H9 (cell line): Measurements from ENCODE around the gene CSRP1. TPM values are rescaled to one million over a fixed set of nuclear protein-coding genes. Genes with fewer than 3 reads are reported as not detected.

ENCODE experiments used
- DNase-seq: peaks from one replicate; pipeline ENCODE4 v3.0.0-alpha.2; 2017
- H2AFZ ChIP-seq: one replicate; pipeline ENCODE4 v1.6.1; 2013; ENCODE audit warnings: mild to moderate bottlenecking, low read length, control low read depth, moderate library complexity
- H2AK5ac ChIP-seq: 2 replicates; pipeline ENCODE4 v1.6.1; 2013; ENCODE audit warnings: low read length, control low read depth, mixed read lengths; ENCODE audit not compliant: insufficient read length
- H2BK120ac ChIP-seq: one replicate; pipeline ENCODE4 v1.6.1; 2013; ENCODE audit warnings: low read depth, mild to moderate bottlenecking, low read length, control low read depth, inconsistent platforms; ENCODE audit not compliant: poor library complexity, severe bottlenecking
- H2BK12ac ChIP-seq: 2 replicates; pipeline ENCODE4 v1.6.1; 2013; ENCODE audit warnings: low read length, control low read depth, mixed read lengths, low read depth; ENCODE audit not compliant: insufficient read length
- H2BK15ac ChIP-seq: 2 replicates; pipeline ENCODE4 v1.6.1; 2013; ENCODE audit warnings: low read depth, low read length, control low read depth
- H2BK20ac ChIP-seq: one replicate; pipeline ENCODE4 v1.6.1; 2013; ENCODE audit warnings: low read depth, mild to moderate bottlenecking, low read length, control low read depth, inconsistent platforms; ENCODE audit not compliant: poor library complexity, severe bottlenecking
- H2BK5ac ChIP-seq: 2 replicates; pipeline ENCODE4 v1.6.1; 2013; ENCODE audit warnings: low read length, control low read depth, mixed read lengths; ENCODE audit not compliant: insufficient read length
- H3K14ac ChIP-seq: 2 replicates; pipeline ENCODE4 v1.6.1; 2013; ENCODE audit warnings: low read length, control low read depth; ENCODE audit not compliant: insufficient read depth
- H3K18ac ChIP-seq: 2 replicates; pipeline ENCODE4 v1.6.1; 2013; ENCODE audit warnings: low read depth, mild to moderate bottlenecking, mixed read lengths, low read length, control low read depth; ENCODE audit not compliant: insufficient read length
- H3K23ac ChIP-seq: 2 replicates; pipeline ENCODE4 v1.6.1; 2013; ENCODE audit warnings: low read length, control low read depth, mixed read lengths, low read depth; ENCODE audit not compliant: insufficient read length
- H3K23me2 ChIP-seq: 2 replicates; pipeline ENCODE4 v1.6.1; 2013; ENCODE audit warnings: low read depth, mild to moderate bottlenecking, mixed read lengths, low read length, control low read depth; ENCODE audit not compliant: insufficient read length, poor library complexity, severe bottlenecking
- H3K27ac ChIP-seq: 2 replicates; pipeline ENCODE4 v1.5.1; 2013; ENCODE audit warnings: low read length, control low read depth, mixed read lengths, low read depth; ENCODE audit not compliant: insufficient read length
- H3K27me3 ChIP-seq: 2 replicates; pipeline ENCODE4 v1.6.1; 2013; ENCODE audit warnings: low read length, control low read depth, inconsistent platforms; ENCODE audit not compliant: insufficient read depth
- H3K4ac ChIP-seq: 2 replicates; pipeline ENCODE4 v1.6.1; 2013; ENCODE audit warnings: low read depth, mild to moderate bottlenecking, control low read depth, inconsistent platforms, low read length, moderate library complexity
- H3K4me1 ChIP-seq: 2 replicates; pipeline ENCODE4 v1.6.1; 2013; ENCODE audit warnings: low read length, control low read depth, inconsistent platforms; ENCODE audit not compliant: insufficient read depth
- H3K4me2 ChIP-seq: 2 replicates; pipeline ENCODE4 v1.6.1; 2013; ENCODE audit warnings: low read length, control low read depth, mixed read lengths; ENCODE audit not compliant: insufficient read length, insufficient read depth
- H3K56ac ChIP-seq: 2 replicates; pipeline ENCODE4 v1.6.1; 2013; ENCODE audit warnings: low read depth, mild to moderate bottlenecking, mixed read lengths, low read length, control low read depth; ENCODE audit not compliant: insufficient read length
- H3K79me1 ChIP-seq: 2 replicates; pipeline ENCODE4 v1.6.1; 2013; ENCODE audit warnings: low read depth, mild to moderate bottlenecking, moderate library complexity, low read length, control low read depth, inconsistent platforms; ENCODE audit not compliant: insufficient read depth, poor library complexity, severe bottlenecking
- H3K79me2 ChIP-seq: 2 replicates; pipeline ENCODE4 v1.6.1; 2013; ENCODE audit warnings: low read length, control low read depth, inconsistent platforms; ENCODE audit not compliant: insufficient read depth
- H3K9ac ChIP-seq: 2 replicates; pipeline ENCODE4 v1.6.1; 2013; ENCODE audit warnings: low read length, control low read depth, mixed read lengths; ENCODE audit not compliant: insufficient read length; ENCODE audit errors: extremely low read depth
- H3K9me3 ChIP-seq: one replicate; pipeline ENCODE4 v1.6.1; 2013; ENCODE audit warnings: low read depth, low read length, inconsistent platforms; ENCODE audit not compliant: control insufficient read depth
- H3T11ph ChIP-seq: one replicate; pipeline ENCODE4 v1.6.1; 2013; ENCODE audit warnings: mild to moderate bottlenecking, low read length, control low read depth, inconsistent platforms
- H4K20me1 ChIP-seq: one replicate; pipeline ENCODE4 v1.6.1; 2013; ENCODE audit not compliant: control insufficient read depth, insufficient read length, insufficient read depth
- H4K5ac ChIP-seq: 2 replicates; pipeline ENCODE4 v1.6.1; 2013; ENCODE audit warnings: low read depth, mild to moderate bottlenecking, mixed read lengths, low read length, control low read depth; ENCODE audit not compliant: insufficient read length
- H4K8ac ChIP-seq: replicated peaks from 2 replicates; pipeline ENCODE4 v1.6.1; 2013; ENCODE audit warnings: low read length, control low read depth, mixed read lengths, low read depth; ENCODE audit not compliant: insufficient read length
- H4K91ac ChIP-seq: 2 replicates; pipeline ENCODE4 v1.6.1; 2013; ENCODE audit warnings: low read depth, mild to moderate bottlenecking, moderate library complexity, mixed read lengths, low read length, control low read depth; ENCODE audit not compliant: insufficient read length
- H3K27ac Mint-ChIP-seq, 3 experiments: 2 replicates in 2 of 3; 3 replicates in 1 of 3; pipeline ENCODE4 v1.8.0; 2020 to 2021; ENCODE audit warnings: mixed read lengths in 3 of 3, mild to moderate bottlenecking in 1 of 3, moderate library complexity in 1 of 3
- H3K27me3 Mint-ChIP-seq: 2 replicates; pipeline ENCODE4 v1.8.0; 2021; ENCODE audit warnings: low read depth, mild to moderate bottlenecking, moderate library complexity, mixed read lengths
- H3K36me3 Mint-ChIP-seq, 3 experiments: 2 replicates in 2 of 3; 3 replicates in 1 of 3; pipeline ENCODE4 v1.8.0; 2020 to 2021; ENCODE audit warnings: low read depth in 3 of 3, mixed read lengths in 3 of 3; ENCODE audit not compliant: insufficient read depth in 1 of 3
- H3K4me1 Mint-ChIP-seq, 2 experiments: 2 replicates each; pipeline ENCODE4 v1.8.0; 2020; ENCODE audit warnings: mixed read lengths in 2 of 2
- H3K4me3 Mint-ChIP-seq, 2 experiments: 2 replicates in 1 of 2; 3 replicates in 1 of 2; pipeline ENCODE4 v1.8.0; 2020 to 2021; ENCODE audit warnings: mild to moderate bottlenecking in 2 of 2, mixed read lengths in 2 of 2, moderate library complexity in 1 of 2
- H3K9me3 Mint-ChIP-seq, 2 experiments: 2 replicates in 1 of 2; 3 replicates in 1 of 2; pipeline ENCODE4 v1.8.0; 2020; ENCODE audit warnings: mild to moderate bottlenecking in 2 of 2, mixed read lengths in 2 of 2, moderate library complexity in 1 of 2
- WGBS: extraction: QIAGEN DNeasy Blood & Tissue Kit; methylation state at CpG from one replicate; pipeline ENCODE4 v1.1.7; 2013; ENCODE audit warnings: missing lambda C conversion rate, low lambda C conversion rate, mixed read lengths; ENCODE audit not compliant: insufficient read length; ENCODE audit errors: extremely low coverage; 5-methylcytosine and 5-hydroxymethylcytosine counted together
- total RNA-seq: library from RNA; stranded (reverse); gene quantifications from 2 replicates; pipeline ENCODE4 v1.2.1, GENCODE V29; 2021
- TF ChIP-seq, protein P1 (sequence below): fragments of 200-600 bp; sonication (generic); conservative IDR thresholded peaks from 3 replicates; pipeline ENCODE4 v1.8.0; 2021; ENCODE audit warnings: antibody characterized with exemption, mild to moderate bottlenecking

Gene CSRP1
- total RNA-seq, 1 experiment from 2014 or later: 0.44 TPM

DNA sequence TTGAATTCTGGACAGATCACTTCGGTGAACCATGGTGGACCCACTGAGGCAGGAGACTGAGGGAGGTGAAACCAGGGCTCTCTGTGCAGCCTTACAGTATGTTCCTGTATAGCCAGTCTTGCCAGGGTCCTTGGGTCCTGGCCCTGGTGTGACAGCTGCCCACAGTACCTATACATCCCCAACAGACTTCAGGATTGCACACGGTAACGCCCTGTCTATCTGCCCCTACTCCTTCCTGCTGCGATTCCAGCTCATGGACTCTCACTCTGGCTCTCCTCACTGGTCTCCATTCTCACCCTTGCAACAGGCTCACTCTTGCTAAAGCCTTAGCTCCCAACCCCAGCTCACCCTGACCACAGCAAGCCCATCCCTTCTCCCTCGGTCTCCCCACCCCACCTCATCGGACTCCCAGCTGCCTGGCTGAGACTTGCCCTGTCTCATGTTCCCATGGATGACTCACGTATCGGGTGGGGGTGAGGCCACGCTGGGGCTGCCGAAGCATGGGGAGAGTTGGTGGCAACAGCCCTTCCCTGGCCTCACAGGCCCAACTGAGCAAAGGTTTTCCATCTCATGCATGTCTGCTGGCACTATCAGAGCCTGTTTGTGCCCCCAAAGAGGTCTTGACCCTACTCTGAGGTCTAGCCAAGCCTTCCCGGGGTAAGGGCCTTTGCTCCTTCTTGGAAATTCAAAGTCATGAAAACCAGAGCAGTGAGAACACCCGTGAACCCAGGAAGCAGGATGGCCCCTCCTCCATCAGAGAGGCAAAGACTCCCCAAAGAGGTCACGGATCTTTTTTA lies 45.1 kb downstream of the CSRP1 start:
- Histone ChIP-seq H3K4ac (no peak overlapping the region), H3K56ac (no peak overlapping the region), H3T11ph (no peak overlapping the region), H3K79me1 (no peaks in the 10 kb centered on the region), H2BK120ac (no peak overlapping the region), H3K9ac (no peak overlapping the region), H3K9me3 (no peaks in the 10 kb centered on the region), H3K4me2 (no peak overlapping the region), H3K79me2 (peaks cover 1% of the 10 kb centered on the region; the same call in 1 of the 2 replicates), H2BK12ac (no peak overlapping the region), H3K18ac (no peak overlapping the region), H2BK5ac (no peak overlapping the region), H3K27ac (no peak overlapping the region), H4K91ac (no peak overlapping the region), H4K5ac (no peak overlapping the region), H4K20me1 (no peaks in the 10 kb centered on the region), H2AFZ (no peak overlapping the region), H3K4me1 (peaks cover 5% of the 10 kb centered on the region; the same call in 1 of the 2 replicates), H3K27me3 (no peaks in the 10 kb centered on the region), H3K23me2 (no peaks in the 10 kb centered on the region), H4K8ac (no peak overlapping the region), H3K14ac (no peak overlapping the region), H2BK15ac (no peak overlapping the region), H3K23ac (no peak overlapping the region), H2AK5ac (no peak overlapping the region), H2BK20ac (no peak overlapping the region)
- H3K36me3 Mint-ChIP-seq: peaks cover 0 to 20% (median 10%) of the 10 kb centered on the region in 3 experiments; a peak in 5 of 7 replicates
- TF ChIP-seq, protein P1, sequence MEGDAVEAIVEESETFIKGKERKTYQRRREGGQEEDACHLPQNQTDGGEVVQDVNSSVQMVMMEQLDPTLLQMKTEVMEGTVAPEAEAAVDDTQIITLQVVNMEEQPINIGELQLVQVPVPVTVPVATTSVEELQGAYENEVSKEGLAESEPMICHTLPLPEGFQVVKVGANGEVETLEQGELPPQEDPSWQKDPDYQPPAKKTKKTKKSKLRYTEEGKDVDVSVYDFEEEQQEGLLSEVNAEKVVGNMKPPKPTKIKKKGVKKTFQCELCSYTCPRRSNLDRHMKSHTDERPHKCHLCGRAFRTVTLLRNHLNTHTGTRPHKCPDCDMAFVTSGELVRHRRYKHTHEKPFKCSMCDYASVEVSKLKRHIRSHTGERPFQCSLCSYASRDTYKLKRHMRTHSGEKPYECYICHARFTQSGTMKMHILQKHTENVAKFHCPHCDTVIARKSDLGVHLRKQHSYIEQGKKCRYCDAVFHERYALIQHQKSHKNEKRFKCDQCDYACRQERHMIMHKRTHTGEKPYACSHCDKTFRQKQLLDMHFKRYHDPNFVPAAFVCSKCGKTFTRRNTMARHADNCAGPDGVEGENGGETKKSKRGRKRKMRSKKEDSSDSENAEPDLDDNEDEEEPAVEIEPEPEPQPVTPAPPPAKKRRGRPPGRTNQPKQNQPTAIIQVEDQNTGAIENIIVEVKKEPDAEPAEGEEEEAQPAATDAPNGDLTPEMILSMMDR: no peak
- H3K4me1 Mint-ChIP-seq: peaks cover 21 to 27% of the 10 kb centered on the region in 2 experiments
- H3K4me3 Mint-ChIP-seq: no peak overlapping the region; a peak in 1 of 5 replicates
- H3K27me3 Mint-ChIP-seq: no peaks in the 10 kb centered on the region
- DNase-seq: no peak
- no peak overlapping the region; a peak in 2 of 7 replicates for H3K27ac Mint-ChIP-seq
- WGBS: no CpG with 5 or more reads among the region's 13 CpGs
- H3K9me3 Mint-ChIP-seq: no peaks in the 10 kb centered on the region
